H9 (cell line): ENCODE results near the gene CACNA1G. TPM values are rescaled to one million over a fixed set of nuclear protein-coding genes. Genes with fewer than 3 reads are reported as not detected.

Experiments used
- DNase-seq: peaks from one replicate; pipeline ENCODE4 v3.0.0-alpha.2; 2017
- H2AFZ ChIP-seq: one replicate; pipeline ENCODE4 v1.6.1; 2013; ENCODE audit warnings: mild to moderate bottlenecking, low read length, control low read depth, moderate library complexity
- H2AK5ac ChIP-seq: 2 replicates; pipeline ENCODE4 v1.6.1; 2013; ENCODE audit warnings: low read length, control low read depth, mixed read lengths; ENCODE audit not compliant: insufficient read length
- H2BK120ac ChIP-seq: one replicate; pipeline ENCODE4 v1.6.1; 2013; ENCODE audit warnings: low read depth, mild to moderate bottlenecking, low read length, control low read depth, inconsistent platforms; ENCODE audit not compliant: poor library complexity, severe bottlenecking
- H2BK12ac ChIP-seq: 2 replicates; pipeline ENCODE4 v1.6.1; 2013; ENCODE audit warnings: low read length, control low read depth, mixed read lengths, low read depth; ENCODE audit not compliant: insufficient read length
- H2BK15ac ChIP-seq: 2 replicates; pipeline ENCODE4 v1.6.1; 2013; ENCODE audit warnings: low read depth, low read length, control low read depth
- H2BK20ac ChIP-seq: one replicate; pipeline ENCODE4 v1.6.1; 2013; ENCODE audit warnings: low read depth, mild to moderate bottlenecking, low read length, control low read depth, inconsistent platforms; ENCODE audit not compliant: poor library complexity, severe bottlenecking
- H2BK5ac ChIP-seq: 2 replicates; pipeline ENCODE4 v1.6.1; 2013; ENCODE audit warnings: low read length, control low read depth, mixed read lengths; ENCODE audit not compliant: insufficient read length
- H3K14ac ChIP-seq: 2 replicates; pipeline ENCODE4 v1.6.1; 2013; ENCODE audit warnings: low read length, control low read depth; ENCODE audit not compliant: insufficient read depth
- H3K18ac ChIP-seq: 2 replicates; pipeline ENCODE4 v1.6.1; 2013; ENCODE audit warnings: low read depth, mild to moderate bottlenecking, mixed read lengths, low read length, control low read depth; ENCODE audit not compliant: insufficient read length
- H3K23ac ChIP-seq: 2 replicates; pipeline ENCODE4 v1.6.1; 2013; ENCODE audit warnings: low read length, control low read depth, mixed read lengths, low read depth; ENCODE audit not compliant: insufficient read length
- H3K23me2 ChIP-seq: 2 replicates; pipeline ENCODE4 v1.6.1; 2013; ENCODE audit warnings: low read depth, mild to moderate bottlenecking, mixed read lengths, low read length, control low read depth; ENCODE audit not compliant: insufficient read length, poor library complexity, severe bottlenecking
- H3K27ac ChIP-seq: 2 replicates; pipeline ENCODE4 v1.5.1; 2013; ENCODE audit warnings: low read length, control low read depth, mixed read lengths, low read depth; ENCODE audit not compliant: insufficient read length
- H3K27me3 ChIP-seq: 2 replicates; pipeline ENCODE4 v1.6.1; 2013; ENCODE audit warnings: low read length, control low read depth, inconsistent platforms; ENCODE audit not compliant: insufficient read depth
- H3K4ac ChIP-seq: 2 replicates; pipeline ENCODE4 v1.6.1; 2013; ENCODE audit warnings: low read depth, mild to moderate bottlenecking, control low read depth, inconsistent platforms, low read length, moderate library complexity
- H3K4me1 ChIP-seq: 2 replicates; pipeline ENCODE4 v1.6.1; 2013; ENCODE audit warnings: low read length, control low read depth, inconsistent platforms; ENCODE audit not compliant: insufficient read depth
- H3K4me2 ChIP-seq: 2 replicates; pipeline ENCODE4 v1.6.1; 2013; ENCODE audit warnings: low read length, control low read depth, mixed read lengths; ENCODE audit not compliant: insufficient read length, insufficient read depth
- H3K56ac ChIP-seq: 2 replicates; pipeline ENCODE4 v1.6.1; 2013; ENCODE audit warnings: low read depth, mild to moderate bottlenecking, mixed read lengths, low read length, control low read depth; ENCODE audit not compliant: insufficient read length
- H3K79me1 ChIP-seq: 2 replicates; pipeline ENCODE4 v1.6.1; 2013; ENCODE audit warnings: low read depth, mild to moderate bottlenecking, moderate library complexity, low read length, control low read depth, inconsistent platforms; ENCODE audit not compliant: insufficient read depth, poor library complexity, severe bottlenecking
- H3K79me2 ChIP-seq: 2 replicates; pipeline ENCODE4 v1.6.1; 2013; ENCODE audit warnings: low read length, control low read depth, inconsistent platforms; ENCODE audit not compliant: insufficient read depth
- H3K9ac ChIP-seq: 2 replicates; pipeline ENCODE4 v1.6.1; 2013; ENCODE audit warnings: low read length, control low read depth, mixed read lengths; ENCODE audit not compliant: insufficient read length; ENCODE audit errors: extremely low read depth
- H3K9me3 ChIP-seq: one replicate; pipeline ENCODE4 v1.6.1; 2013; ENCODE audit warnings: low read depth, low read length, inconsistent platforms; ENCODE audit not compliant: control insufficient read depth
- H3T11ph ChIP-seq: one replicate; pipeline ENCODE4 v1.6.1; 2013; ENCODE audit warnings: mild to moderate bottlenecking, low read length, control low read depth, inconsistent platforms
- H4K20me1 ChIP-seq: one replicate; pipeline ENCODE4 v1.6.1; 2013; ENCODE audit not compliant: control insufficient read depth, insufficient read length, insufficient read depth
- H4K5ac ChIP-seq: 2 replicates; pipeline ENCODE4 v1.6.1; 2013; ENCODE audit warnings: low read depth, mild to moderate bottlenecking, mixed read lengths, low read length, control low read depth; ENCODE audit not compliant: insufficient read length
- H4K8ac ChIP-seq: replicated peaks from 2 replicates; pipeline ENCODE4 v1.6.1; 2013; ENCODE audit warnings: low read length, control low read depth, mixed read lengths, low read depth; ENCODE audit not compliant: insufficient read length
- H4K91ac ChIP-seq: 2 replicates; pipeline ENCODE4 v1.6.1; 2013; ENCODE audit warnings: low read depth, mild to moderate bottlenecking, moderate library complexity, mixed read lengths, low read length, control low read depth; ENCODE audit not compliant: insufficient read length
- H3K27ac Mint-ChIP-seq, 3 experiments: 2 replicates in 2 of 3; 3 replicates in 1 of 3; pipeline ENCODE4 v1.8.0; 2020 to 2021; ENCODE audit warnings: mixed read lengths in 3 of 3, mild to moderate bottlenecking in 1 of 3, moderate library complexity in 1 of 3
- H3K27me3 Mint-ChIP-seq: 2 replicates; pipeline ENCODE4 v1.8.0; 2021; ENCODE audit warnings: low read depth, mild to moderate bottlenecking, moderate library complexity, mixed read lengths
- H3K36me3 Mint-ChIP-seq, 3 experiments: 2 replicates in 2 of 3; 3 replicates in 1 of 3; pipeline ENCODE4 v1.8.0; 2020 to 2021; ENCODE audit warnings: low read depth in 3 of 3, mixed read lengths in 3 of 3; ENCODE audit not compliant: insufficient read depth in 1 of 3
- H3K4me1 Mint-ChIP-seq, 2 experiments: 2 replicates each; pipeline ENCODE4 v1.8.0; 2020; ENCODE audit warnings: mixed read lengths in 2 of 2
- H3K4me3 Mint-ChIP-seq, 2 experiments: 2 replicates in 1 of 2; 3 replicates in 1 of 2; pipeline ENCODE4 v1.8.0; 2020 to 2021; ENCODE audit warnings: mild to moderate bottlenecking in 2 of 2, mixed read lengths in 2 of 2, moderate library complexity in 1 of 2
- H3K9me3 Mint-ChIP-seq, 2 experiments: 2 replicates in 1 of 2; 3 replicates in 1 of 2; pipeline ENCODE4 v1.8.0; 2020; ENCODE audit warnings: mild to moderate bottlenecking in 2 of 2, mixed read lengths in 2 of 2, moderate library complexity in 1 of 2
- CTCF ChIP-seq: fragments of 200-600 bp; sonication (generic); conservative IDR thresholded peaks from 3 replicates; pipeline ENCODE4 v1.8.0; 2021; ENCODE audit warnings: antibody characterized with exemption, mild to moderate bottlenecking
- WGBS: extraction: QIAGEN DNeasy Blood & Tissue Kit; methylation state at CpG from one replicate; pipeline ENCODE4 v1.1.7; 2013; ENCODE audit warnings: missing lambda C conversion rate, low lambda C conversion rate, mixed read lengths; ENCODE audit not compliant: insufficient read length; ENCODE audit errors: extremely low coverage; 5-methylcytosine and 5-hydroxymethylcytosine counted together
- total RNA-seq: library from RNA; stranded (reverse); gene quantifications from 2 replicates; pipeline ENCODE4 v1.2.1, GENCODE V29; 2021

CACNA1G gene
- total RNA-seq, 1 experiment from 2014 or later, result 1.5 TPM

GRCh38 chr17:50611634-50612033, 51.1 kb downstream of the CACNA1G start:
- no CpG with 5 or more reads among the region's 6 CpGs for WGBS

More at GRCh38 chr17:50611634-50612033, 51.1 kb downstream of the CACNA1G start:
- DNase-seq, result no peak
- H2AK5ac ChIP-seq, result no peak overlapping the region
- H4K20me1 ChIP-seq, result no peaks in the 10 kb centered on the region
- no peak overlapping the region for H2BK5ac ChIP-seq
- no peaks in the 10 kb centered on the region for H3K27me3 ChIP-seq
- no peaks in the 10 kb centered on the region for H3K4me1 ChIP-seq
- H3K4me3 Mint-ChIP-seq, result no peak overlapping the region
- H3K27ac ChIP-seq, result no peak overlapping the region
- no peak overlapping the region for H3K4ac ChIP-seq
- H3K9ac ChIP-seq, result no peak overlapping the region
- H2BK120ac ChIP-seq, result no peak overlapping the region
- H4K5ac ChIP-seq, result no peak overlapping the region
- H3K79me1 ChIP-seq, result no peaks in the 10 kb centered on the region
- TF ChIP-seq CTCF, result no peak
- no peaks in the 10 kb centered on the region for H3K23me2 ChIP-seq
- H3K14ac ChIP-seq, result no peak overlapping the region; the same call in 1 of the 2 replicates
- H2BK15ac ChIP-seq, result no peak overlapping the region
- no peaks in the 10 kb centered on the region for H3K79me2 ChIP-seq
- no peak overlapping the region for H3K23ac ChIP-seq
- H4K8ac ChIP-seq, result no peak overlapping the region
- H3K27me3 Mint-ChIP-seq, result peaks cover 3% of the 10 kb centered on the region
- no peak overlapping the region for H3K27ac Mint-ChIP-seq
- H3K18ac ChIP-seq, result no peak overlapping the region
- peaks cover 7 to 25% of the 10 kb centered on the region in 2 experiments for H3K4me1 Mint-ChIP-seq
- H3K4me2 ChIP-seq, result no peak overlapping the region
- H3K9me3 ChIP-seq, result no peaks in the 10 kb centered on the region
- no peak overlapping the region for H2BK12ac ChIP-seq
- H4K91ac ChIP-seq, result no peak overlapping the region
- no peaks in the 10 kb centered on the region; a peak in 1 of 7 replicates for H3K36me3 Mint-ChIP-seq
- H3K56ac ChIP-seq, result no peak overlapping the region
- no peaks in the 10 kb centered on the region for H3K9me3 Mint-ChIP-seq
- no peak overlapping the region for H2BK20ac ChIP-seq
- H3T11ph ChIP-seq, result no peak overlapping the region
- H2AFZ ChIP-seq, result no peak overlapping the region
